IPS-11a (cell line): ENCODE data around the gene ERCC6.
A peak's percentile ranks its signal among the peaks of the same experiment; 100 is the strongest.

Experiments used
- H3K4me3 ChIP-seq: one replicate; pipeline ENCODE4 v1.5.1; 2013; ENCODE audit warnings: low read depth, low read length, control low read depth

Gene ERCC6

GRCh38 chr10:49538381-49539319 lies at the start of gene ERCC6:
TSS of gene ERCC6 (minus strand) at chr10:49539121.
- peak within 1 kb of the TSS; percentile 69 for H3K4me3 ChIP-seq

GRCh38 chr10:49587981-49588380 lies 49.1 kb upstream of the ERCC6 start:
- no peak overlapping the region for H3K4me3 ChIP-seq

GRCh38 chr10:49585387-49585786 lies 46.5 kb upstream of the ERCC6 start:
- no peak overlapping the region for H3K4me3 ChIP-seq

GRCh38 chr10:49579621-49580020 lies 40.7 kb upstream of the ERCC6 start:
- no peak overlapping the region for H3K4me3 ChIP-seq

GRCh38 chr10:49578392-49578791 lies 39.5 kb upstream of the ERCC6 start:
- no peak overlapping the region for H3K4me3 ChIP-seq

GRCh38 chr10:49577182-49577925 lies 38.4 kb upstream of the ERCC6 start:
- no peak overlapping the region for H3K4me3 ChIP-seq

GRCh38 chr10:49575489-49576072 lies 36.7 kb upstream of the ERCC6 start:
- H3K4me3 ChIP-seq = no peak overlapping the region

- H3K4me3 ChIP-seq = no peak overlapping the region
These were observed 33.7 kb upstream of the ERCC6 start for GRCh38 chr10:49572594-49573114.

- H3K4me3 ChIP-seq = no peak overlapping the region
These were observed 32.5 kb upstream of the ERCC6 start for GRCh38 chr10:49571388-49571787.

GRCh38 chr10:49569031-49569631 lies 30.2 kb upstream of the ERCC6 start:
- H3K4me3 ChIP-seq = no peak overlapping the region

GRCh38 chr10:49568235-49568634 lies 29.3 kb upstream of the ERCC6 start:
- H3K4me3 ChIP-seq = no peak overlapping the region

- H3K4me3 ChIP-seq = no peak overlapping the region
These were observed 28.9 kb upstream of the ERCC6 start for GRCh38 chr10:49567810-49568209.

- H3K4me3 ChIP-seq = no peak overlapping the region
These were observed 25.6 kb upstream of the ERCC6 start for GRCh38 chr10:49564461-49565009.

- H3K4me3 ChIP-seq = no peak overlapping the region
These were observed 24.0 kb upstream of the ERCC6 start for GRCh38 chr10:49562893-49563292.

GRCh38 chr10:49560526-49560925 lies 21.6 kb upstream of the ERCC6 start:
- no peak overlapping the region for H3K4me3 ChIP-seq

GRCh38 chr10:49559476-49559875 lies 20.6 kb upstream of the ERCC6 start:
- H3K4me3 ChIP-seq = no peak overlapping the region

- no peak overlapping the region for H3K4me3 ChIP-seq
These were observed 19.3 kb upstream of the ERCC6 start for GRCh38 chr10:49558190-49558589.

- no peak overlapping the region for H3K4me3 ChIP-seq
These were observed 18.8 kb upstream of the ERCC6 start for GRCh38 chr10:49557681-49558080.

- H3K4me3 ChIP-seq = no peak overlapping the region
These were observed 17.8 kb upstream of the ERCC6 start for GRCh38 chr10:49556723-49557122.

- H3K4me3 ChIP-seq = no peak overlapping the region
These were observed 13.4 kb upstream of the ERCC6 start for GRCh38 chr10:49552277-49552676.

GRCh38 chr10:49550563-49550962 lies 11.6 kb upstream of the ERCC6 start:
- no peak overlapping the region for H3K4me3 ChIP-seq
